SIG-M5 treated with dmso at 0.1 percent for 504 hours (cell line): Measurements from ENCODE around the gene APIP.

Experiments used
- DNase-seq: peaks from one replicate; lab custom pipeline; 2025; ENCODE audit not compliant: unreplicated experiment; lab: John Stamatoyannopoulos, UW

Gene APIP

DNA sequence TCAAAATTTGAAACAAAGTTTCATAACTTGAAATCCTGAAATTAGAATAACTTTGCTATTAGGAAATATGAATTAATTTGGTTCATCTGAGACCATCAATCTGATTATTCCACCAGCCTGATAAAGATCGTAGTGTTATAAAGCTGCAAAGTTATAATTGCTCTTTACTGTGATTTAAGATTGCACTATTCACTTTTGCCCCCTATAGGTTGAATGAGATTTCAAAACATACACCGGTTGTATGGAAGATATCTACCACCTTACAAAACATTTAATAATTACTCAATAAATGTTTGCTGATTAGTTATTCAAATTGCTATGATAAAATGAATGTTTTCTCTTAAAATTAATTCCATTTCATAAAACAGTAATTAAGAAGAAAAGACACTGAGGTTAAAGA, 26.1 kb downstream of the APIP start:
- no peak for DNase-seq

- DNase-seq = no peak
Observed at GRCh38 chr11:34887260-34887659, 28.9 kb downstream of the APIP start.

GRCh38 chr11:34886609-34887008, 29.6 kb downstream of the APIP start:
- DNase-seq = peak; percentile 3

DNA sequence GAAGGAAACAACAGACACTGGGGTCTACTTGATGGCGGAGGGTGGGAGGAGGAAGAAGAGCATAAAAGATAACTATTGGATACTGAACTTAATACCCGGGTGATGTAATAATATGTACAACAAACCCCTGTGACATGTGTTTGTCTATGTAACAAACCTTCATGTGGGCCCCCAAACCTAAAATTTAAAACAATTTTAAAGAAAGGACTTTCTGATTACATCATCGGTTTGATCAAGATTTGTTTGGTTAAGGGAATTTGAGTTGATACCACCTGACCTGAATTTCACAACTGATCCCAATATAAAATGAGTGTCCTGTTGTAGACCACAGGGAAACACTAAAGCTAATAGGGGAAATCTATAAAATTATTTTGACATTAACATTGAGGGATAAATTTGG, 34.3 kb downstream of the APIP start:
- DNase-seq = no peak

GRCh38 chr11:34877375-34877975, 38.7 kb downstream of the APIP start:
- DNase-seq = no peak

DNA sequence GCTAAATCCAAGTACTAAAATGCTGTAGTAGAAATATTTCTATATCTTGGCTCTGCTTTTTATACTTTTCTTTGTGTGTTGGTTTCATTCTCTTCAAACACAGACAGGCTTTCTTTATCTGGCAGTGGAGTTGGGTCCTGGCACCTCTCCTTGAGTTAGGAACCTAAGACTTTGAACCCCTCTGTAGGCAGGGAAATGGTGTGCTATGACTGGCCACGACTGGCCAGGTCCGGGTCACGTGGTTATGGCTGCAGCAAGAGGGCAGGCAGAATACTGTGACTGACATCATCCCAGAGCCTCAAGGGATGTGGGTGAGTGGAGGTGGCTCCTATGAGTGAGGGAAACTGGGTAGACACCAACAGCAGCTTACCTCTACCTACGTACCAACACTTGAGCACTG, 42.0 kb downstream of the APIP start:
- DNase-seq = no peak

DNA sequence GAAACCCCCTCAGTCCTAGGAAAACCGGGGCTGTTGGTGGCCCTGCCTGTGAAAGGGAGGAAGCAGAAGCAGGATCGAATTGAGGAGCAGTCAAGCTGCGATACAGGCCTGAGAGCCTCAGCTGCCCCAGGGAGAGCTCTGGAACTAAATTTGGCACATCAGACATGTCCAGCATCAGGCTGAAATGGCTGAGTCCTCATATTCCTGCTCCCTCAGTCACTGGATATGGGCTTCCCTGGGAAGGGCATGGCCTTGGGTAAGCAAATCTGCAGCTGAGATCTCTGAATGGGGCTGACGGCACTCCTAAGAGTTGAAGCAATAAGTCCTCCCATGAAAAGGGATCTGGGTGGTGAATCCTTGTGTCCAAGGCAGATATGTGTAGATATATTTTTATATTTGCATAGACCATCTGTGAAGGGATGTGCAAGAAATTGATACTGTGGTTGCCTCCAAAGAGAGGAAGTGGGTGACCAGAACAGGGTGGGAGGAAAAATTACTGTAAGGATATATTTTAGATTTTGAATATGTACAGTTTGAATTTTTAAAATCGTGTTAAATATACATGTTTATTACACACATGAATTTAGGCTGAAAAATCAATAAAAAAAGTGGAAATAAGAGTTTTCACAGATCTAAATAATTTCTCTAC, 45.5 kb downstream of the APIP start:
- no peak for DNase-seq

DNA sequence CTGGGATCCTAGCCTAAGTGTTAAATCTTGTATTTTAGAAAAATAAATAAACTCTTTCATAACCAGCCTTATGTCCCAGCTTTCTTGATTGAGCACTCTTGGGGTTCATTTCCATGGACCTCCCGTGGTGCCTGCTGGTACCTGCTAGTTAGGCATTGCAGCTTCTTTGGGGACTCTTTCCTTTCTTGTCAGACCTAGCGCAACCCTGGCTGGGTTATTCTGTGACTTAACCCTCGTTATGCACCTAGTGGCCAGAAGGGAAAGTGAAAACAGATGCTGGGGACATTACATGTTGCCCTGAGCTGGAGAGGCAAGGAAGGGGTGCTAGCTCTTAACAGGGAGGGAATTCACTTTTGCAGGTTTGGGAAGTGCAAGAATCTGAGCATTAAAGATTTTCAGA, 46.8 kb downstream of the APIP start:
- peak; percentile 12 for DNase-seq

DNA sequence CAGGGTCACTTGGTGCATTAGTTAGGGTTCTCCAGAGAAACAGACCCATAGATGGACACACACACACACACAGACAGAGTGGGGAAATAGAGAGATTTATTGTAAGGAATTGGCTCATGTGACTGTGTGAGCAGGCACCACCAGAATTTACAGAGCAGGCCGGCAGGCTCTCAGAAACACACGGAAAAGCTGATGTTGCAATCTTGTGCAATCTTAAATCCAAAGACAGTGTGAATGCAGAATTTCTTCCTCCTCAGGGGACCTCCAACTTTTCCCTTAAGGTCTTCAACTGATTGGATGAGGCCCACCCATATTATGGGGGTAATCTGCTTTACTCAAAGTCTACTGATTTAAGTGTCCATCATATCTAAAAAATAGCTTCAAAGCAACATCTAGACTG, 49.8 kb downstream of the APIP start:
- DNase-seq = peak; percentile 18

DNA sequence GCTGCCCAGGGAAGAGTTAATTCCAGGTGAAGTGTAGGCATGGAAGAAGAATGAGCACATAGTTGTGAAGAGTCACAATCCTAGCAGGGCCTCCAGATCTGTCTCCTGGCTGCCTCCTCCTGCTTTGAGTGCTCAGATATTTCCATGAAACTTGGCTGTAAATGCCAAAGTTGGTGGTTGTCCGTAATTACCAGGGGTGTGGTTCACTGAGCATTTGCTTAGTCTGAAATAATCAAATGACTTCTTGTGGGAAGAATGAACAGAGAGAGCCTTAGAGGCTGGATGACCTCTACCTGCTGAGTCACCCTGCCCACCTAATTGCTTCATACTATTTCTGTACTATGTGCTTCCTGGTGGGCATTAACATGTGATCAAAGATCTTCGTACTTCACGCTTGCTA, 50.9 kb downstream of the APIP start:
- DNase-seq = no peak

- peak; percentile 13 for DNase-seq
Observed at GRCh38 chr11:34864424-34864823, 51.8 kb downstream of the APIP start.

DNA sequence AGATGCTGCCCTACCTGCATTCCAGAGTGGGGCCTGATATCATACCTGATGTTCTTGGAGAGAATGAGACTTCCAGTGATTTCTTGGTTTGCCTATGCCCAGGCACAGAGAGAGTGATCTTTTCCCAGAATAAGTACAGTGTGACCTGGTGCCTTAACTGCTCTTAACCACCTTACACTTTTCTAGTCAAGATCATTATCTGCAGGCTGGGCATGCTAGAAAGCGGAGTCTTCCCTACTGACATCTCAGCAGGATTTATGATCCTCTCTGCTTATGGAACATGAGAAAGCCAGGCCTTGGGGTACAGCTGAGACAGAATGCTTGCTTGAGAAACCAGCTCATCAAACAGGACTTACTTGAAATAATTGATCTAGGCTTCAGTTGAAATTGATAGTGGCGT, 53.1 kb downstream of the APIP start:
- no peak for DNase-seq

DNA sequence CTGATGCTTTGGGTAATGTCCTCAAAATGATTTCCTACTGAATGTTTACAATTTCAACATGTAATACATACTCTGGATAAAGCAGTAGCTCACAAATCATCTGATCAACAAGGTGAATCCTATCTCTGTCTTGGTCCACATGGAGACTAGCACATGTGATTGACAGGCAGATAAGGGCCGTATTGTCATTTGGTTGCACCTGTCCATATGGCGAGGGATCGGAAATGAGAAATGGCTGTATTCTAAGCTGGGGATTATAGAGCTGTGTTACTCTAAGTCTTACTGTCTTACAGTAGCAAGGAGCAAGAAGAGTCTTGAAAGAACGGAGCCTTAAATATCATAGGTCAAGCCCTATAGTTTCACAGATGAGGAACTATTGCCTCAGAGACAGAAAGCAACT, 55.7 kb downstream of the APIP start:
- DNase-seq = no peak

- DNase-seq = no peak
Observed at GRCh38 chr11:34860034-34860433, 56.1 kb downstream of the APIP start.

GRCh38 chr11:34859496-34859895, 56.7 kb downstream of the APIP start:
- DNase-seq = no peak

DNA sequence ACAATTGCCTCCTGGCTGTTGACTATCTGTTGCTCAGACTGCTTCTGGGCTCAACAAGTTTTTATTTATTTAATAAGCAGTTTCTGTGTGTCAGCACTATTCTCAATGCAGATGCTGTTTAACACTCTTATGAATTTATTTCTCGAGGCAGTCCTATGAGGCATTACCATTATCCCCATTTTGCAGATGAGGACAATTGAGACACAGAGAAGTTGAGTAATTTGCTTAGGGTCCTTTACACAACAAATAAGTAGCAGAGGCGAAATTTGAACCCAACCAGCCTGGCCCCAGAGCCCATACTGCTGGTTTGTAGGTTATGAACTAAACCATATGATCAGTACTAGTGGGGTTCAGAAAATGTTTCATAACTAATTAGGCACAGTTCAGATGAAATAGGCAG, 58.7 kb downstream of the APIP start:
- no peak for DNase-seq

DNA sequence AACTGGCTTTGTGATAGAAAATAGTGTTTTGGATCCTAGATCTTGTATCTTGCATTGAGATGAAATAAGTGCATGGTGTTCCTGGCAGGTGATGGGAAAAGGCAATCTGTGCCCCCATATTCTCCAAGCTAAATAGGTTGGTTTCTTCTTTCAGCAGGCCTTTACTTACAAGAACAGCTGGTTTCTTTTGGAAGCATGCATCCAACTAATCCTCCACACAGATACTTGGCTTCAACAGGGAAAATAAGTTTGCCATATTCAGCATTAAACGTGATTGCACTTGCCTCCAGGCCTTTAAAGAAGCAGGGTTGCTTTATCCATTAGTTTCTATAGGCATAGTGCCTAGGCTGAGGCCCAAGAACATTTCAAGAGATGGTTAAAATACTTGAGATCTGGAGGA, 59.9 kb downstream of the APIP start:
- no peak for DNase-seq

DNA sequence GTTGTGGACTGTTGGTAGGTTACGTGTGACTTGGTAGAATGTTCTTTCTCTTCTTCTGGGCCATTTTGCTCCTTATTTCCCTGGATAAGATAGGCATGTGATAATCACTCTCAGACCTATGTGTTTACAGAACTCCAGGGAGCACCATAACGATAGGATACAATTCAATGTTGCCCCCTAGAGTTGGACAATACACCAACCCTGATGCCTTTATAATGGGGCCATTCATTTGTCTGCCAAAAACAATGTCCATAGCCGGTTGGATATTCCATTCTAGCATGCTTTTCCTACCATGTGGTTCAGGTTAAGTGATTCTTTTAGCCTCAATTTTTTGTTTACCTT, 60.5 kb downstream of the APIP start:
- DNase-seq = no peak

DNA sequence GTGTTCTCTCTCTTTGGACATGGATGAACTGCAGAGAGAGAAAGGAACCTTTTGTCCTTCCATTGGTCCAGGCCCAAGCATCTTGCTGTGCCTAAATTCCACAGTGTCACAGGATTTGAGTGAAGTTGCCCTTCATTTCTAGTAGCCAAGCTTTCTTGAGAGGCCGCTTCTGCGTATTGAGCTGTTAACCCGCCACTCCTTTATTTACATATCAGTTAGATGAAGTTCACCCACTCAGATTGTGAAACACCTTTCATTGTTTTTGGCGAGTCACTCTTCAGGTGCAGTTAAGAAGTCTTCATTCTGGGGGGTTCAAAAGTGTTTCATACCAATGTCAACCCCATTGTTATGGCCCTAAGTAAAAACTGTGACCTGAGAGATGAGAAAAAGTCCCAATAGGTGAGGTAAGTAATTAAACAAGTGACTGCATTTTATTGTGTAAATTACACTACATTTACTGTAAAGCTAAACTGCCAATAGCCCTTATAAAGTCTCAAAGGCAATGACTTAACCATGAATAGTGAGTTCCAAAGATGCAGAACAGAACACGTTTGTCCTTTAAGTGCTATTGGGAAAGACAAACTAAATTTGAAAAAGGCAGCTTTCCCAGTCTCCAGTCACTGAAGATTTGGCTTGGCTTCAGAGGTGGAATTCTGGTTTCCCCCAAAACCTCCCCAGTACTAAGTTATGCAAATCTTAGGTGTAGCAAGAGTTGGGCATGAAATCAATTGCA, 61.0 kb downstream of the APIP start:
- DNase-seq = no peak

- DNase-seq = no peak
Observed at GRCh38 chr11:34851916-34852315, 64.3 kb downstream of the APIP start.

DNA sequence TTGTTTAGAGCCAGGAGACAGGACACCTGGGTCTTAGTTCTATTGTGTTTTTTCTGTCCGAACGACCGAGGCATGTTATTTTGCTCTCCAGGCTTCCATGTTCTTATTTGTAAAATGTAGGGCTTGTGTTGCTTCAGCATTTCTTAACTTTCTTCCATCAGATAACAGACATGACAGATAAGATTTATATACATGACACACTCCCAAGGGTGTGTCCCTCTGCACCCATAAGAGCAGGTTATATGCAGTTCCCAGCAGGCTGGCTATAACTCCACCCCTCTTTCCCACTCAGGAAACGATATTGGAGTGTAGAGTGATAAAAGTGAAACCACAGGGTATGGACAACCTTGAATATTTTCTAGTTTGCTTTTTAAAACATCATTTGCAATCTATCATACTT, 65.8 kb downstream of the APIP start:
- no peak for DNase-seq

GRCh38 chr11:34846467-34846866, 69.7 kb downstream of the APIP start:
- DNase-seq = no peak
